NT2/D1 (cell line): ENCODE measurements around the gene FBXL17.

Experiments used
- SUZ12 ChIP-seq: IDR thresholded peaks from 2 replicates; pipeline ENCODE4 v1.6.1; 2011; ENCODE audit not compliant: insufficient read length, insufficient read depth; ENCODE audit errors: extremely low read depth
- ZNF274 ChIP-seq: IDR thresholded peaks from 2 replicates; pipeline ENCODE4 v1.6.1; 2011; ENCODE audit warnings: mild to moderate bottlenecking, low read depth, low read length

DNA sequence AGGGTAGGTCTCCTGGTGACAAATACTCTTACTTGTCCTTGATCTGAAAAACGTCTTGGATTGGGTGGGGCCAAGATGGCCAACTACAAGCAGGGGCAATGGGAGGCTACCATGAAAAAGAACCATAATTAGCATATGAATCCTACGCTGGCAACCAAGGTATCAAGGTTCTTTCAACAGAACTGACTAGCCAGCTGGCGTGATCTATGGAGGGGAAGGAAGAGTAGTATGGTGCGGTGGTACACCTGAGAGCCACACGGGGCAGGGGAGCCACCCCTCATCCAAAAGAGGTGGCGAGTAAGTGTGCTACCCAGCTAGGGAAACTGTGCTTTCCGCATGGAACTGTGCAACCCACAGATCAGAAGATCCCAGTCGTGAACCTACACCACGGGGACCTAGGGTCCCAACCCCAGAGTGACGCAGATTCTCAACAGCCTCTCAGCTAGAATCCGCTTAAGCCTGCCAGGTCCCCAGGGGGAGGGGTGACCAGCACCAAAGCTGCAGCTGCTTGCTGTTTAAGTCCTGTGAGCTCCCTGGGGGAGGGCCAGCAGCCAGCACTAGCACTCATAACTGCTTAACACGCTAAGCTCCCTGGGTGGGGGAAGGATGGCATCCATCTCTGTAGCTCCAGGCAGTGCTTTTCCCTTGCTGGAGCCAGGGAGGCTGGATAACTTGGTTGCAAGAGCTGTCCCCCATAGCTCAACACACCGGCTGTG is 334.8 kb downstream of the FBXL17 start:
- no peak for TF ChIP-seq ZNF274
- no peak for TF ChIP-seq SUZ12
